IPS-18a (cell line): ENCODE data around the gene NLGN1.

Experiments
- H3K27ac ChIP-seq: one replicate; pipeline ENCODE4 v1.5.1; 2013; ENCODE audit warnings: low read length
- H3K27me3 ChIP-seq: one replicate; pipeline ENCODE4 v1.6.1; 2013; ENCODE audit warnings: mild to moderate bottlenecking, low read length; ENCODE audit not compliant: control insufficient read depth, insufficient read depth
- H3K36me3 ChIP-seq: one replicate; pipeline ENCODE4 v1.6.1; 2013; ENCODE audit warnings: low read depth, low read length; ENCODE audit not compliant: control insufficient read depth
- H3K4me1 ChIP-seq: one replicate; pipeline ENCODE4 v1.6.1; 2013; ENCODE audit warnings: low read depth, low read length; ENCODE audit not compliant: control insufficient read depth
- H3K4me3 ChIP-seq: one replicate; pipeline ENCODE4 v1.5.1; 2013; ENCODE audit warnings: low read length
- H3K9ac ChIP-seq: one replicate; pipeline ENCODE4 v1.6.1; 2013; ENCODE audit warnings: mild to moderate bottlenecking, low read length, moderate library complexity
- H3K9me3 ChIP-seq: one replicate; pipeline ENCODE4 v1.6.1; 2013; ENCODE audit warnings: low read depth, low read length; ENCODE audit not compliant: control insufficient read depth

NLGN1 gene

DNA sequence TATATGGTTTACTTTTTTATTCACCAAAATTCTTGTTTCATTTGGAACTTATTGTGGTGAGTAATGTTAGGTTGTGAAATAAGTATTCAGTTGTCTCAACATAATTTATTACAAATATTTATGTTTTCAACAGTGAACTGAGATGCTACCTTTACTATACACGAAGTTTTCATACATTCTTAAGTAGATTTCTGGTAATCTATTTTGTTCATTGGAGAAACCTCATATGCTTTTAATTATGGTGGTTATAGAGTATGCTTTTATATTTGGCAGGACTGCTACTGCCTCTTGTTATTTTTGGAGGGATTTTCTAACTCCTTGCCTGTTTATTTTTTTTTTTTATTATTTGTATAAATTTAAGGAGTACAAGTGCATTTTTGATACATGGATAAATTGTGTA, 253.1 kb downstream of the NLGN1 start:
- no peaks in the 10 kb centered on the region for H3K9me3 ChIP-seq
- H3K27me3 ChIP-seq: no peaks in the 10 kb centered on the region

DNA sequence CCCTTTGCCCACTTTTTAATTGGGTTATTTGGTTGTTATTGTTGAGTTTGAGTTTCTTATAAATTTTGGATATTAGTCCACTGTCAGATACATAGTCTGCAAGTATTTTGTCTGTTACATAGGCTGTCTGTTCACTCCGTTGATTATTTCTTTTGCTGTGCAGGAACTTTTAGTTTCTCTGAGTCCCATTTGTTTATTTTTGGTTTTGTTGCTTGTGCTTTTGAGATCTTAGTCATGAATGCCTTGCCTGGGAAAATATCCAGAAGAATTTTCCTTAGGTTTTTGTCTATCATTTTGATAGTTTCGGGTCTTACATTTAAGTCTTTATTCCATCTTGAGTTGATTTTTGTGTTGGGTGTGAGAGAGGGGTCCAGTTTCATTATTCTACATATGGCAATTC, 254.5 kb downstream of the NLGN1 start:
- H3K9me3 ChIP-seq: no peaks in the 10 kb centered on the region
- no peak overlapping the region for H3K4me3 ChIP-seq
- no peak overlapping the region for H3K27ac ChIP-seq
- no peaks in the 10 kb centered on the region for H3K36me3 ChIP-seq
- H3K4me1 ChIP-seq: peaks cover 9% of the 10 kb centered on the region
- H3K27me3 ChIP-seq: no peaks in the 10 kb centered on the region
- H3K9ac ChIP-seq: no peak overlapping the region

More for the DNA sequence above, 253.1 kb downstream of the NLGN1 start:
- Histone ChIP-seq H3K36me3 (no peaks in the 10 kb centered on the region), H3K4me1 (no peaks in the 10 kb centered on the region), H3K4me3 (no peak overlapping the region), H3K9ac (no peak overlapping the region), H3K27ac (no peak overlapping the region)

DNA sequence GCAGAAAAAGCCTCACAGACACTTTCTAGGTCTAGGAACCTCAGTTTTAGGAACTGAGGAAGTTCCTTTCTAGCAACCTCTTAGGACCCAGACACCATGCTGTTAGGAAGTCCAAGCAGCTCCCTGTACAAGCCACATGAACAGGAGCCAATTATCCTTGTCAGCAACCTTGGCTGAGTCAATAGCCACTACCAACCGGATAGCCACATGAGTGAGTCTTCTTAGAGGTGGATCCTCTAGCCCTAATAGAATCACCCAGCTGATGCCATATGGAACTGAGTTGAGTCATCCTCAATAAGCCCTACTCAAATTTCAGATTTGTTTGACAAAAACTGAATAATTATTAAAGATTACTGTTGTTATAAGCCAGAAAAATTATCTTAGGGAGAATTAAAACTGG, 256.2 kb downstream of the NLGN1 start:
- H3K27me3 ChIP-seq: no peaks in the 10 kb centered on the region
- peaks cover 9% of the 10 kb centered on the region for H3K4me1 ChIP-seq
- H3K4me3 ChIP-seq: no peak overlapping the region
- no peak overlapping the region for H3K9ac ChIP-seq
- H3K9me3 ChIP-seq: no peaks in the 10 kb centered on the region
- no peak overlapping the region for H3K27ac ChIP-seq
- H3K36me3 ChIP-seq: no peaks in the 10 kb centered on the region

DNA sequence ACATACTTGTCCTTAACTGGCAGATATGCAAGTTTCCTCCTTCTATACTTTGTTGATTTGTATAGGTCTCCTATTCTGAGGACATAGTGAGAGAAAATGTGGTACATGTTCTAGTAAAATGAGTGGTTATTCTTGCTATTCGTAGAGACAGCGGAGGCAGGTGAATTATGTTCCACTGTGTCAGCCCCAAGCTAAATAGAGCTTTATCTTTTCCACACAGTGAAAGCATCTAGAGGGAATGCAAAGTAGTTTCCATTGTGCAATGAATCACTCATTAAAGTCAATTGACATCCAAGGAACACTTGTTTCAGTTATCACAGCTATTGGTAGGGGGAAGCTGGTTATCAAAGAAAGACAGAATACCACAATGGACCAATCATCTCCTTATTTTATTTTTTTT, 262.4 kb downstream of the NLGN1 start:
- peaks cover 13% of the 10 kb centered on the region for H3K4me1 ChIP-seq
- H3K27me3 ChIP-seq: no peaks in the 10 kb centered on the region
- no peaks in the 10 kb centered on the region for H3K9me3 ChIP-seq
- H3K27ac ChIP-seq: no peak overlapping the region
- no peak overlapping the region for H3K9ac ChIP-seq
- no peaks in the 10 kb centered on the region for H3K36me3 ChIP-seq
- no peak overlapping the region for H3K4me3 ChIP-seq

DNA sequence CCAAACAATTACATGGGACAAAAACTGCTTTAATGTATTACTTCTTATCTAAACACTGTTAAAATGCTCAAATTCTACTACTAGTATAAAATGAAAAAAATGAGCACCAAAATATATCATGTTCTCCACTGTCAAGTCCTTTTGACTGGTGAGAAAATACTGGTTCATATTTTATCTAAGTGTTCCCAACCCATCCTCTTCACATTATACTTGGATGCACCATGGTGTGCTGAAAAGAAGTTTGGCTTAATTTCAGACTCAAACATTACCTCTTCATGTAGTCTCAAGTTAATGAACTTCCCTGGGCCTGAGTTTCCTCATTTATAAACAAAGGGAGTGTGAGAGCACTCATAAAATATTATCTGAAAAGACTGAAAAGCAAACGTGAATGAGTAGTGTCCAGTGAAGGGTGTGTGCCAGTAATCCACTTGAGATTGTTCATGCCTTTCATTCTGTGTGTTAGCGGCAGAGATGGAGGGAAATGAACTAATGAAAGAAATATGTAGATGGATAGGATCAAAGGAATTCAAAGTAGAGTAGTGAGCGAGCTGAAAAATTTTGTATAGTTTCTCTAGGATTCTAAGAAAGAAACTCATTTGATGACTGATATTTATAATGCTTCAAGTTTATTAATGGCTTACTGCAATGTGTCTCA, 263.2 kb downstream of the NLGN1 start:
- Histone ChIP-seq H3K27ac (no peak overlapping the region), H3K4me1 (peaks cover 13% of the 10 kb centered on the region), H3K36me3 (no peaks in the 10 kb centered on the region), H3K9me3 (no peaks in the 10 kb centered on the region), H3K27me3 (no peaks in the 10 kb centered on the region), H3K4me3 (no peak overlapping the region), H3K9ac (no peak overlapping the region)

DNA sequence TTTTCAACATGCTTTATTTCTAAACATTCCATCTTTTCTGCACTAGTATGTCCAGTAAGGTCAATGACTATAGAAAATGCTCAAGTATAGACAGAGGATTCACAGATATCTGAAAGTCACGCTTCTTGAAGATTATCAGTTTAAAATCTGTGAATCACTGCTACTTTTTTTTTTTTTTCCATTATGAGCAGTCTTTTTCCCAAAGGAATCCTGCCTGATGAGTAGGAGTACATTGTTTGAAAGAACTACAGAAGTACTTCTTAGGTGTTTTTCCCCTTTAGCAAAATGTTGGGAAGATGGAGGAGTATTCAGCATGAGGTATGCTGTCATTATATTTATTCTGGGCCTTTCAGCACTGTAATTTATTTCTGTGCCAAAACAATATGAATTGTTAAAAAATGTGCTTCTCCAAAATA, 266.2 kb downstream of the NLGN1 start:
- no peak overlapping the region for H3K4me3 ChIP-seq
- no peak overlapping the region for H3K9ac ChIP-seq
- H3K27ac ChIP-seq: no peak overlapping the region
- no peaks in the 10 kb centered on the region for H3K9me3 ChIP-seq
- H3K27me3 ChIP-seq: no peaks in the 10 kb centered on the region
- H3K36me3 ChIP-seq: no peaks in the 10 kb centered on the region
- H3K4me1 ChIP-seq: peaks cover 5% of the 10 kb centered on the region

DNA sequence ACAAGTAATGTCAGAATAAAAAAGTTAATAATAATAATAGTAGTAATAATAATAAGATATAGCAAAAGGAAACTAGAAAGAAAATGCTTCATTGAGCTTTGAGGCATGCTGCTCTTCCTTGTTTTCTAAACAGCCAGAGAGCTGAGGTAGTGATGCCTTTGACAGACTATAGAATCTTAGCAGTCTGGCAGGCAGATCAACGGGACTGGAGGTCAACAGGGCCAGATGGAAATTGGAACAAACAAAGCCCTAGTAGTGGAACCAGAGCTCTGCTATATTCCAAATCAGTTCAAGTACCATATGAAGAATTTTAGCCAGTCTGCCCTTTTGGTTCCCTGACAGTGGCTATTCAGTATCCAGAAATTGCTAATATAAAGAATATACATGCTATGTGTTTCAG, 278.6 kb downstream of the NLGN1 start:
- Histone ChIP-seq H3K9me3 (no peaks in the 10 kb centered on the region), H3K27ac (no peak overlapping the region), H3K27me3 (no peaks in the 10 kb centered on the region), H3K4me1 (peaks cover 4% of the 10 kb centered on the region), H3K36me3 (no peaks in the 10 kb centered on the region), H3K4me3 (no peak overlapping the region), H3K9ac (no peak overlapping the region)

DNA sequence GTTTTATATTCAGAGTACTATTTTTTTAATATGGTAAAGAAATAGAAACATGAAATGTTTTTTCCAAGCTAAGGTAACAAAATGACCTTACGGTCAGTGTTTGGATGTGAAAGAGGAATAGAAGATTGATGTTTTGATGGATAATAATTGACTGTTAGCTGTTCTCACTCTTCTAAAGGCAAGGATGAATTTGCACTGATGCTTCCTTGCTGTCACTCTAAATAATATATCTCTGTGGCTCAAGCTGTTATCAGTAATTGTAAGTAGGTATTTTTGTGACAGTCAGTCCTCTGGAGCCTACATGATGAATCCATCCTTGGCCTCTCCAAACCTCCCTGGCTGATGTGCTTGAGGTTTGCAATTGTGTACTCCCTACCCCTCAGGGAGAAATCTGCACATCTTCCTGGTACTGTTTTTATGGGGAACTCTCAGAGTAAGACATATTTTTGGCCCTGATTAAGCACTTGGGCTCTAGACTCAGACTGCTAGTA, 283.7 kb downstream of the NLGN1 start:
- Histone ChIP-seq H3K36me3 (no peaks in the 10 kb centered on the region), H3K27ac (no peak overlapping the region), H3K4me1 (peaks cover 7% of the 10 kb centered on the region), H3K9ac (no peak overlapping the region), H3K9me3 (no peaks in the 10 kb centered on the region), H3K27me3 (no peaks in the 10 kb centered on the region), H3K4me3 (no peak overlapping the region)

DNA sequence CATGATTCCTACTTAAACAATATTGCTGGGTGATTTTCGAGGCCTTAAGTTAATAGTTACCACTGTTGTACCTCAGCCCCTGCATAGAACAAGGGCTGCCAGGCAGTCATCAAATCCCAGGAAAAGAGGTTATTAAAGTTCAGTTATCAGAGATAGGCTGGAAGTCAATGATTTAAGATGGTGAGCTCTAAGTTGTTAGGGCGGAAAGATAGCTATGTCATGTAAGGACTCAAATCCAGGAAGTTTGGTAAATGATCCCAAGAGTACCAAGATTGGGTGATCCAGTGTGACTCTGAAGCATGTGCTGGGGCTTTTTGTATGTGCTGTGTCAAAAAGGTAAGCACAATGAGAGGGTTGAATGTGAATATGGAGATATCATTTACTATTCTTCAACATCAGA, 287.9 kb downstream of the NLGN1 start:
- Histone ChIP-seq H3K27me3 (no peaks in the 10 kb centered on the region), H3K4me1 (peaks cover 7% of the 10 kb centered on the region), H3K36me3 (no peaks in the 10 kb centered on the region), H3K9ac (no peak overlapping the region), H3K9me3 (no peaks in the 10 kb centered on the region), H3K4me3 (no peak overlapping the region), H3K27ac (no peak overlapping the region)

DNA sequence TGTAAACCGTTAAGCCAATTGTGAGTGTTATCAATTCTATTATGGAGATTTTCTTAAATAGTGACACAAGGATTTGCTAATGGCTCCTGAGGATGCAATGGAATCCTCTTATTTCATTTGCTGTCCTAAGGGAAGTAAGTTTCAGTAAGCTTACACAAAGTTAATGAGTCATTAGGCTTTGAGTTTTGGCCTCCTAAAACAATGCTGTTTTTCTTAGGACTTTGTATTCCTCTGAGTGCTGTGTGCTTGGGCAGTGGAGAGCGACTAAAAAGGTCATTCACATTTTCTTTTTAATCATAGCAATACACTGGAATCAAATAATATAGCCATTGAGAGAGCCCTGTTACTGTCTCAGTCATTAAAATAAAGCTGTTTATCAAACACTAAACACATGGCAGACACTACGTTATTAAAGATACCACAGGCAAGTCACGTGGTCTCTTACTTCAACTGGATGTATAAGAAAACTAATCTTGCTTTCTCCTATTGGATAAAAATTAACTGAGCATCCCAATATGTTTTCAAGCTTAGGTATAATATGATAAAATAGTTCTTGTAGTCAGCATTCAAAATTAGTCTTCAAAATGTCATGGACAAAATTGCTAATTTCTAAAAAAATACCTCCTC, 290.8 kb downstream of the NLGN1 start:
- no peaks in the 10 kb centered on the region for H3K9me3 ChIP-seq
- H3K4me1 ChIP-seq: peaks cover 5% of the 10 kb centered on the region
- H3K4me3 ChIP-seq: no peak overlapping the region
- H3K27me3 ChIP-seq: no peaks in the 10 kb centered on the region
- H3K27ac ChIP-seq: no peak overlapping the region
- H3K36me3 ChIP-seq: no peaks in the 10 kb centered on the region
- H3K9ac ChIP-seq: no peak overlapping the region

DNA sequence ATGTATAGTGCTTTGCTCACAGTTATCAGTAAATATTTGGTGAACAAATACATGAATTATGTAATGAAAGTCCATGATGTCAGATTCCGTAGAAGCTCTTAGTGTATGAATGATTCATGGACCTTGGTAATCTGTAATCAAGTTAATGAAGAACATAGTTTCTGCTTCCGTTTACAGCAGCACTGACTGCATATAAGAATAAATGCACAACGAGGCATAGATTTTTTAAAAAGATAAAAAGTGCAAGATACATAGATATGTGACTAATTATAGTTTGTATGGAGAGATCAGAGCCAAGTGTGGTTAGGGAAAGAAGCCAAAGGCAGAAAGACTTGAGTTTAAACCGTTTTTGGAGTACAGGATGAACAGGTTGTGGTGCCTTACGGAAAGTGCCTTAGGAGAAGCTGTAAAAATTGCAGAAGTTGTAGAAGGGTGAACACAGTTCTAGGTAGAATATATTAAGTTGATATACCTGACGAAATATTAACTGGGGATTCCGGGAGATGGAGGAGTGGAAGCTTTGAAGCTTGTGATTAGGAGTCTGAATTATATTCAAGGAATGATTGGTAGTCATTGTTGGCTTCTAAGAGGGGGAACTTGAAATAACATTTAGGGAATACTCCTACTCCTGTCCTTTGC, 293.1 kb downstream of the NLGN1 start:
- Histone ChIP-seq H3K36me3 (no peaks in the 10 kb centered on the region), H3K9me3 (no peaks in the 10 kb centered on the region), H3K27ac (no peak overlapping the region), H3K4me1 (no peaks in the 10 kb centered on the region), H3K4me3 (no peak overlapping the region), H3K27me3 (no peaks in the 10 kb centered on the region), H3K9ac (no peak overlapping the region)

DNA sequence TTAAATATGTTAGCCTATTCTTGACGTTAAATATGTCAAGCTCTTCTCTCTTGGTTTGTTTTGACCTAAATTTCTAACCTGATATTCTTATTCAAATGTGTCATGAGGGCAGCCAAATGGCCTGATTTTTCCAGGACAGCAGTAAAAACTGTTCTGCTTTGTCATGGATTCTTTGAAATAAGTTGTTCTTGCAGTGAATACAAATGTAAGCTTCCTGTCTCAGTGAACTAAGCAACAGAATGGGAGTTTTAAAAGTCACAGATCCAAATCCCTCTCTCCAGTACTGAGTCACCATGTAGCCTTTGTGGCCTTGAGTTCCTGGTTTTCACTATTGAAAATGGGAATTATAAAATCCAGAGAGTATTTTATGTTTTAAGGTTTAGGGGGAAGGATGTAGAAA, 301.8 kb downstream of the NLGN1 start:
- H3K36me3 ChIP-seq: no peaks in the 10 kb centered on the region
- H3K9ac ChIP-seq: no peak overlapping the region
- no peak overlapping the region for H3K4me3 ChIP-seq
- H3K27me3 ChIP-seq: no peaks in the 10 kb centered on the region
- H3K9me3 ChIP-seq: no peaks in the 10 kb centered on the region
- H3K4me1 ChIP-seq: peaks cover 22% of the 10 kb centered on the region
- H3K27ac ChIP-seq: peak overlapping the region; percentile 69
